GM18526 (cell line): ENCODE measurements around the gene SPEG.

Experiments used
- POLR2A ChIP-seq: IDR thresholded peaks from 3 replicates; pipeline ENCODE4 v1.6.1; 2011; ENCODE audit not compliant: insufficient read length; ENCODE audit errors: extremely low read depth

Gene SPEG

GRCh38 chr2:219497495-219498279, 63.0 kb downstream of the SPEG start:
- TF ChIP-seq POLR2A: no peak

DNA sequence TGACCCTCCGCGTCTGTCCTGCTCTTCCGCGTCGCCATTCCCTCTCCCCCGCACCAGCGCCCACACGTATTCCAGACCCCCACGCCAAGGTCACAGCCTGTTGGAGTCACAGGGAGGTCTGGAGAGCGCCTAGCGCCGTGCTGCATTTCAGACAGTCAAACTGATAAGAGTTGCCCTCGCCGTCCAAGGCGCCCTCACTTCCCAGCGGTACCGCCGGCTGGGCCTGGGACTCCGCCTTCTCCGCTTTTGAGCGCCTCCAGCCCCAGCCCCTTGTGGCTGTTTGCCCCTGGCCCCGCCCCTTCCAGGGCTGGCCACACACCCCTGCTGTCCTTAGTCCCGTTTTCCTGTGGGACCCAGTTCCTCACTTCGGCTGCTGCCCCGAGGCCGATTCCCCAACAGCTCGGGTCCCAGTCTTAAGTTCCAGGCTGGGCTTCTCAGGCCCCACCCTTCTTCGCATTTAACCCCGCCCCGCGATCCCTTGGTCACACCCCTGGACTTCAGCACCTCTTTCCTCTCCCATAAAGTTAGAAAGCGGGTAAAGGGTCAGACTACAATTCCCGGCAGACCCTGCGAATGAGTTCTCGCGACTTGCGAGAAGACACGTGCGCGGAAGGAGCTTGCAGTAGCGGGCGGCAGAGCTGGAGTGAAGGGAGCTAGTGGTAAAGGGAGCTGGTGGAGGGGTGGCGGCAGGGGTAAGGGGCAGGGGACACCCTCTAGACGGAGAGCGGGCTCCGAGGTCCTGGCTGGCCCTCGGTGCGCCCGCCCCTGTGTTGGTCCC, 63.8 kb downstream of the SPEG start, which contains the start of gene GMPPA:
GMPPA (plus strand) TSS at position 612 of the 778 bp plus-strand sequence. CDS start 1,085 bp downstream, outside the sequence.
- TF ChIP-seq POLR2A: peak; percentile 90

- TF ChIP-seq POLR2A: no peak
Observed at GRCh38 chr2:219499058-219499307, 64.3 kb downstream of the SPEG start.

GRCh38 chr2:219499555-219499954, 64.9 kb downstream of the SPEG start:
- no peak for TF ChIP-seq POLR2A

GRCh38 chr2:219500135-219500534, 65.5 kb downstream of the SPEG start:
- TF ChIP-seq POLR2A: no peak

DNA sequence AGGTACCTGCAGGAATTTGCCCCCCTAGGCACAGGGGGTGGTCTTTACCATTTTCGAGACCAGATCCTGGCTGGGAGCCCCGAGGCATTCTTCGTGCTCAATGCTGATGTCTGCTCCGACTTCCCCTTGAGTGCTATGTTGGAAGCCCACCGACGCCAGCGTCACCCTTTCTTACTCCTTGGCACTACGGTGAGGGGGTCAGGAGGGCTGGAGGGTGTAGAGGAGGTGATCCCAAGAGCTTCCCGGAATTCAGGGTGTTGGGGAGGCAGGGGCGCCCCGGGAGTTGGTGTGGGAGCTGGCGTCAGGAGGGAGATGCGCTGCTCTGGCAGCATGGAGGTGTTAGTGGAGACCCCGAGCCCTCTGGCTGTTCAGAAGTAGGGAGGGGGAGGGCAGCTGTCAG, 67.2 kb downstream of the SPEG start:
- TF ChIP-seq POLR2A: no peak

GRCh38 chr2:219502618-219503017, 68.0 kb downstream of the SPEG start:
- no peak for TF ChIP-seq POLR2A

DNA sequence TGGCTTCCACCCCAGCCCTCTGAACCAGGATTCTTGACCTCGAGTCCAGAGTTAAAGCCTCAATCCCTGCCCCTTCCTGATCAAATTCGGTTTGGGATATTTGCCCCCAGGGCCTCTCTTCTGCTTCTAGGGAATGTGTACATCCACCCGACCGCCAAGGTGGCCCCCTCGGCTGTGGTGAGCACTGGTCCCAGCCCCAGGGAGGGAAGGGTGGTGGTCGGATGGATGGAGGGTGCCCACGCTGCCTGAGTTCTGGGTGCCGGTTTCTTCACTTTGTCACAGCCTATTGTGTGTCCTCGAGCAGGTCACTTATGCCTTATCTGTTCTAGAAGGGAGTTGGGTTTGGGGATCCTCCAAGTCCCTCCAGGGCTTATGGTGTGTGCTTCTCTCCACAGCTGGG, 70.9 kb downstream of the SPEG start:
- no peak for TF ChIP-seq POLR2A

- no peak for TF ChIP-seq POLR2A
Observed at GRCh38 chr2:219506153-219506801, 71.6 kb downstream of the SPEG start.

DNA sequence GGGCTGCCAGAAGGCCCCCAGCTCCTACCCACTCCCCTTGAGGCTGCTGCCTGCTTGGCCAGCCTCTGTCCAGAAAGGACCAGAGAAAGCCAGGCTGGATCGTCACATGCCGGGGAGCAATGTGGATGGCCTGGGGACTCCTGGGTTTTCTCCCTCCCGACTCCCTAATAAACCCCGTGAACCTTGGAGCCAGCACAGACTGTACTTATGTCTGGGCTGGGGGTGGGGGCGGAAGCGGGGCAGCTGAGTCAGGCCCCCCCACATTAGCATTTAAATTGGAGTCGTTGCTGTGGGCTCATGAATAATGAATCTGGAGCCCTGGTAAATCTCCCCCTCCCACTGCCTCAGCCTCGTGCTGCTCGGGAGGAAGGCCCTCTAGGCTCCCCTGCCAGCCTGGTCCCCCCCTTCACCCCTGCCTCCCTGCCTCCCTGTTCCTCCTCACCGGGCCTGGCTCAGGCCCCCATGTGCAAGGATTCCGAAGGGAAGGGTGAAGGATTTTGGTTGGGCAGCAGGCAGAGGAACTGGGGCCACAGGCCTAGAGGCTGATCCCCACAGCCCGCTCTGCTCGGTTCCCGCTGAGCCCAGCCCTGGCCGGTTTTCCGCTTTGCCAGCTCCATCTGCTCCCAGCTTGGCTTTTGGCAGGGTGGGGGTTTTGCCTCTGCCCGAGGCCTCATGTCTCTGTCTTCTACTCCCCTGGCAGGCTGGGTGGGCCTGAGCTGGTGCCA, 72.3 kb downstream of the SPEG start:
- TF ChIP-seq POLR2A: no peak

- no peak for TF ChIP-seq POLR2A
Observed at GRCh38 chr2:219507581-219508443, 73.2 kb downstream of the SPEG start.

GRCh38 chr2:219508444-219508734, 73.7 kb downstream of the SPEG start:
- no peak for TF ChIP-seq POLR2A

DNA sequence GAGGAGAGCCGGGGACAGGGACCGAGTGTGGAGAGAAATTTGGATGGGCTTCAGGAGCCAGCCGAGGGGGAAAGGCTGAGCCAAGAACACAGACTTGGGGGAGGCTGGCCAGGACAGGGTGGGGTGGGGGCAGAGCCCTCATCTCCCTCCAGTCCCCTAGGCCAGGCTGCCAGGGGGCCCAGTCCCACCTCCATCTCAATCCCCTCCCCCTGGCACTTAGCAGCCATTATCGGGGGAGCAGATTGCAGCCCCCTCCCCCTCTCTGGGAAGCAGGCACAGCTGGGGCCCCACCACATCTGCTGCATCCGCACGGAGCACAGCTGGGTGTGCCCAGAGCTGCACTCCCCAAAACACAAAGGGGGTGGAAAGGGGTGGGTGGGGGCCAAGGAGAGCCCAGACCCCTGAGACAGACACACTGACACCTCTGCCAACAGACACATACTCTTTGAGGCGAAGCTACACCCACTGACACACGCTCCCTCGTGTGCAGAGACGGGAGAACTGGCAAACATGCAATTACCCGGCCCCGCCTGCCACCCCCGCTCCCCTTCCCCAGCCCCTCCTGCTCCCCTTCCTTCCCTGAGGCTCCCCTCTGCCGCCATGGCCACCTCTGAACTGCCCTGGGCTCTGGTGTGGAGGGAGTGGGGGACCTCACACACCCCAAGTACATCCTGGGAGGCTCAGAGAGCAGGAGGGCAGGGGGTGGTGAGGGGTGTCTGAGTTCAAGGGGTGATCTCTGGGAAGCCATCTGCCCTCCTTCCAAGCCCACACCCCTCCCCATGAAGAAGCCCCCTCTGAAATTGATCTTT, 74.5 kb downstream of the SPEG start:
- no peak for TF ChIP-seq POLR2A
